Right atrium auricular region (tissue), 2 donors: ENCODE data around the gene INSIG1. TPM values are rescaled to one million over a fixed set of nuclear protein-coding genes. Genes with fewer than 3 reads are reported as not detected.

Experiments
- DNase-seq: peaks from one replicate; pipeline ENCODE4 v3.0.0-alpha.2; 2019; ENCODE audit warnings: low spot score
- H3K27ac ChIP-seq, 2 donors: fragments of 200-600 bp; sonication (generic); 1 replicate in 1 of 2; 2 replicates in 1 of 2; pipeline ENCODE4 v1.5.1; 2016 to 2019
- H3K27me3 ChIP-seq, 2 donors: fragments of 200-600 bp; sonication (generic); one replicate each; pipeline versions ENCODE4 v1.5.1 to v1.6.0; 2017 to 2019
- H3K36me3 ChIP-seq: fragments of 200-600 bp; sonication (generic); one replicate; pipeline ENCODE4 v1.5.1; 2016
- H3K4me1 ChIP-seq, 2 donors: fragments of 200-600 bp; sonication (generic); one replicate each; pipeline versions ENCODE4 v1.5.1 to v1.6.0; 2017 to 2019
- H3K4me3 ChIP-seq, 2 donors: fragments of 200-600 bp; sonication (generic); 1 replicate in 1 of 2; 2 replicates in 1 of 2; pipeline ENCODE4 v1.5.1; 2017 to 2019; ENCODE audit warnings: mild to moderate bottlenecking in 1 of 2, moderate library complexity in 1 of 2
- H3K9me3 ChIP-seq, 2 donors: fragments of 200-600 bp; sonication (generic); one replicate each; pipeline ENCODE4 v1.5.1; 2019
- CTCF ChIP-seq, 2 donors: fragments of 200-600 bp; sonication (generic); IDR thresholded peaks; one replicate each; pipeline ENCODE4 v1.5.1; 2019; ENCODE audit warnings: antibody characterized with exemption in 2 of 2
- total RNA-seq, 2 donors: library from RNA; depleted of rRNA; stranded (reverse); fragments of >200 nt; gene quantifications; one replicate each; pipeline ENCODE4 v1.1.0, GENCODE V29; 2016

INSIG1 gene
- total RNA-seq, 2 donors from 2014 or later: 15.8 to 25.7 TPM

- Histone ChIP-seq H3K27ac (no peak overlapping the region), H3K27me3 (no peaks in the 10 kb centered on the region), H3K4me3 (no peak overlapping the region), H3K4me1 (no peaks in the 10 kb centered on the region), H3K9me3 (no peaks in the 10 kb centered on the region), H3K36me3 (no peaks in the 10 kb centered on the region)
- no peak for TF ChIP-seq CTCF (IDR thresholded peaks at IDR 0.05)
- DNase-seq: no peak
Measured at GRCh38 chr7:155283565-155284194, 14.0 kb upstream of the INSIG1 start.

GRCh38 chr7:155284496-155285274 lies 13.0 kb upstream of the INSIG1 start:
- no peaks in the 10 kb centered on the region for H3K27me3 ChIP-seq
- H3K27ac ChIP-seq: no peak overlapping the region
- no peak overlapping the region for H3K4me3 ChIP-seq
- TF ChIP-seq CTCF (IDR thresholded peaks at IDR 0.05): no peak
- no peaks in the 10 kb centered on the region for H3K9me3 ChIP-seq
- no peak for DNase-seq
- H3K36me3 ChIP-seq: no peaks in the 10 kb centered on the region
- H3K4me1 ChIP-seq: no peaks in the 10 kb centered on the region

GRCh38 chr7:155285423-155285822 lies 12.3 kb upstream of the INSIG1 start:
- DNase-seq: no peak
- H3K9me3 ChIP-seq: no peaks in the 10 kb centered on the region
- H3K27me3 ChIP-seq: no peaks in the 10 kb centered on the region
- H3K4me1 ChIP-seq: no peaks in the 10 kb centered on the region
- H3K4me3 ChIP-seq: no peak overlapping the region
- no peaks in the 10 kb centered on the region for H3K36me3 ChIP-seq
- no peak overlapping the region for H3K27ac ChIP-seq
- no peak for TF ChIP-seq CTCF (IDR thresholded peaks at IDR 0.05)

GRCh38 chr7:155285833-155286232 lies 11.8 kb upstream of the INSIG1 start:
- Histone ChIP-seq H3K9me3 (no peaks in the 10 kb centered on the region), H3K27me3 (no peaks in the 10 kb centered on the region), H3K27ac (no peak overlapping the region), H3K4me1 (no peaks in the 10 kb centered on the region), H3K36me3 (no peaks in the 10 kb centered on the region), H3K4me3 (no peak overlapping the region)
- TF ChIP-seq CTCF (IDR thresholded peaks at IDR 0.05): no peak
- DNase-seq: no peak

GRCh38 chr7:155286686-155287085 lies 11.0 kb upstream of the INSIG1 start:
- no peaks in the 10 kb centered on the region for H3K4me1 ChIP-seq
- H3K27me3 ChIP-seq: no peaks in the 10 kb centered on the region
- TF ChIP-seq CTCF (IDR thresholded peaks at IDR 0.05): no peak
- H3K27ac ChIP-seq: no peak overlapping the region
- no peaks in the 10 kb centered on the region for H3K9me3 ChIP-seq
- no peak overlapping the region for H3K4me3 ChIP-seq
- no peak for DNase-seq
- no peaks in the 10 kb centered on the region for H3K36me3 ChIP-seq
